ENCODE results near the gene M1AP.

DNA sequence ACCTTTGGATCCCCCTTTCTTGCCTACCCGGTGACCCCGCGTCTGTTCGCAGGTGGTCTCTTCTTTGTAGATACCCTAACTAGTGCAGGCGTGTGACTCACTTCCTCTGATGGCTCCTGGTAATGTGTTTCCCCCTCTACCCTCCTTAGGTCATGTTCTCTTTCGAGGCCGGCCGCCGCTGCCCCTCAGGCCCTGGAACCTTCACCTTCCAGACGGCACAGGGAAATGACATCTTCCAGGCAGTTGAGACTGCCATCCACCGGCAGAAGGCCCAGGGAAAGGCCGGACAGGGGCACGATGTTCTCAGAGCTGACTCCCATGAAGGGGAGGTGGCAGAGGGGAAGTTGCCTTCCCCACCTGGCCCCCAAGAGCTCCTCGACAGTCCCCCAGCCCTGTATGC, 92.0 kb downstream of the M1AP start:
- TF ChIP-seq POLR2AphosphoS5 (IDR thresholded peaks at IDR 0.05) (no peak), EP300 (IDR thresholded peaks at IDR 0.05; ENCODE audit: low read depth) (no peak), POLR2A (IDR thresholded peaks at IDR 0.05) (no peak)
- TF ChIP-seq, protein P1, sequence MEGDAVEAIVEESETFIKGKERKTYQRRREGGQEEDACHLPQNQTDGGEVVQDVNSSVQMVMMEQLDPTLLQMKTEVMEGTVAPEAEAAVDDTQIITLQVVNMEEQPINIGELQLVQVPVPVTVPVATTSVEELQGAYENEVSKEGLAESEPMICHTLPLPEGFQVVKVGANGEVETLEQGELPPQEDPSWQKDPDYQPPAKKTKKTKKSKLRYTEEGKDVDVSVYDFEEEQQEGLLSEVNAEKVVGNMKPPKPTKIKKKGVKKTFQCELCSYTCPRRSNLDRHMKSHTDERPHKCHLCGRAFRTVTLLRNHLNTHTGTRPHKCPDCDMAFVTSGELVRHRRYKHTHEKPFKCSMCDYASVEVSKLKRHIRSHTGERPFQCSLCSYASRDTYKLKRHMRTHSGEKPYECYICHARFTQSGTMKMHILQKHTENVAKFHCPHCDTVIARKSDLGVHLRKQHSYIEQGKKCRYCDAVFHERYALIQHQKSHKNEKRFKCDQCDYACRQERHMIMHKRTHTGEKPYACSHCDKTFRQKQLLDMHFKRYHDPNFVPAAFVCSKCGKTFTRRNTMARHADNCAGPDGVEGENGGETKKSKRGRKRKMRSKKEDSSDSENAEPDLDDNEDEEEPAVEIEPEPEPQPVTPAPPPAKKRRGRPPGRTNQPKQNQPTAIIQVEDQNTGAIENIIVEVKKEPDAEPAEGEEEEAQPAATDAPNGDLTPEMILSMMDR (IDR thresholded peaks at IDR 0.05): no peak
